ENCODE measurements around the gene EXOC6.

Gene EXOC6

GRCh38 chr10:92826504-92826903 is 21.8 kb upstream of the EXOC6 start:
- DNase-seq (ENCODE audit: insufficient read length, low spot score) (no peak), FAIRE-seq (peak; percentile 6)
- no peak for TF ChIP-seq POLR2A (IDR thresholded peaks at IDR 0.05; ENCODE audit: low read depth, low read length)

- no peak for DNase-seq (ENCODE audit: insufficient read length, low spot score)
- FAIRE-seq = peak; percentile 6
- TF ChIP-seq POLR2A (IDR thresholded peaks at IDR 0.05; ENCODE audit: low read depth, low read length) = no peak
These were observed 19.1 kb upstream of the EXOC6 start for GRCh38 chr10:92829042-92829785.

GRCh38 chr10:92829786-92830377 is 18.4 kb upstream of the EXOC6 start:
- no peak for TF ChIP-seq POLR2A (IDR thresholded peaks at IDR 0.05; ENCODE audit: low read depth, low read length)
- FAIRE-seq = no peak
- DNase-seq (ENCODE audit: insufficient read length, low spot score) = no peak

- FAIRE-seq = no peak
- no peak for DNase-seq (ENCODE audit: insufficient read length, low spot score)
- TF ChIP-seq POLR2A (IDR thresholded peaks at IDR 0.05; ENCODE audit: low read depth, low read length) = no peak
These were observed 17.6 kb upstream of the EXOC6 start for GRCh38 chr10:92830478-92831389.

- no peak for DNase-seq (ENCODE audit: insufficient read length, low spot score)
- no peak for FAIRE-seq
- TF ChIP-seq POLR2A (IDR thresholded peaks at IDR 0.05; ENCODE audit: low read depth, low read length) = no peak
These were observed 16.2 kb upstream of the EXOC6 start for GRCh38 chr10:92832121-92832520.

DNA sequence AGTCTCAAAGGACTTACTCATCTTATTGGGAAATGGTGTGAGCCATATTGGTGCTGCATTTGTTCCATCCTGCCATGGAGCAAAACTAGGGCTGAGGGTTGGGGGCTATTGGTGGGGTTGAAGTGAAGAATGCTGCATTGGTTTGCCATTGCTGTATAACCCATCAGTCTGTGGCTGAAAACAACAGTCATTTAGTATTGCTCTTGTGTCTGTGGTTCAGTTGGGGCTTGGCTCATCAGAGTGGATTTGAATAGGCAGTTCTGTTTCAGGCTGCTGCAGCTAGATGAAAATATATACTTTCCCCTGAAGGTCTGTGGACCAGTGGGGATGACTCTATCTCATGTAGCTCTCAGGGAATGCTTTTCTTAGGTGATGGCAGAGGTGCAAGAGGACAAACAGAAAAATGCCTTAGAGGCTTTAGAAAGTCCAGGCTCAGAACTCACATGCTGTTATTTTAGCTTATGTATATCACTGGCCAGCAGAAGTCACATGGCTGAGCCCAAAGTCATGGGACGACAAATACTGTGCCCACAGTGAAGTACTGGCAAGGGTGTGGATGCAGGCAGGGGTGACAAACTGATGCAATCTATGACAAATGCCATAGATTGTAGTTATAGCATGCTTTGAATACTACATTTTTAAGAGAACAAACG is 15.2 kb upstream of the EXOC6 start:
- TF ChIP-seq POLR2A (IDR thresholded peaks at IDR 0.05; ENCODE audit: low read depth, low read length) = no peak
- DNase-seq (ENCODE audit: insufficient read length, low spot score) = no peak
- no peak for FAIRE-seq

GRCh38 chr10:92834331-92834730 is 14.0 kb upstream of the EXOC6 start:
- no peak for FAIRE-seq
- no peak for DNase-seq (ENCODE audit: insufficient read length, low spot score)
- TF ChIP-seq POLR2A (IDR thresholded peaks at IDR 0.05; ENCODE audit: low read depth, low read length) = no peak

DNA sequence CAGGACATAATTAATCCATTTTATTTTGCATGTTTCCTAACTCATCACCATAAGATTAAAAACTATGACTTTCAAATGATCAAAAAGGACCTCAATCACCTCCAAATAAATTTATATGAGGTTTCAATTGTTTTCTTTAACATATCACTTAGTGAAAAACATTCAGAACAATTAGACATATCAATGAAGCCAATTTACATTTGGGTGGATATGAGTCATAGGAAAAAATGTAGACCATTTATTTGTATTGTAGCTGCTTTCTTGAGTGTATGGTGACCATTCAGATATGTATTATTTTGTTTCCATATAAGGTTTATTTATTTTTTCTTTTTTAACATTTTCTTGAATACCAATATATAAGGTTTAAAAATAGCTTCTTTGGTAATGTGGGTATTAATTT is 13.3 kb upstream of the EXOC6 start:
- FAIRE-seq (no peak), DNase-seq (ENCODE audit: insufficient read length, low spot score) (no peak)
- no peak for TF ChIP-seq POLR2A (IDR thresholded peaks at IDR 0.05; ENCODE audit: low read depth, low read length)

DNA sequence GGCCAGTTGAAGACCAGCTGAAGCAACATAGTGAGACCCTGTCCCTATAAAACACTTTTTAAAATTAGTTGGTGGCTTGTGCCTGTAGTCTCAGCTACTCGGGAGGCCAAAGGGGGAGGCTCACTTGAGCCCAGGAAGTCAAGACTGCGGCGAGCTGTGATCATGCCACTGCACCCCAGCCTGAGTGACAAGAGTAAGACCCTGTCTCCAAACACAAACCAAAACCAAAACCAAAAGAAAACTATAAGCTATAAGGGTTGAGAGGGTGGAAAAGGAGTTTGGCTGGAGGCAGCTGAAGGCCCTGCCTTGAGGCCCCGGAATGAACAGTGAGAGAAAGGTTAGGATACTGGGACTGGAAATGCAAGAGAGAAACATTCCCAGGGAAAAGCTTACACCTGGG is 10.9 kb upstream of the EXOC6 start:
- FAIRE-seq = no peak
- no peak for DNase-seq (ENCODE audit: insufficient read length, low spot score)
- no peak for TF ChIP-seq POLR2A (IDR thresholded peaks at IDR 0.05; ENCODE audit: low read depth, low read length)

- DNase-seq (ENCODE audit: insufficient read length, low spot score) = no peak
- TF ChIP-seq POLR2A (IDR thresholded peaks at IDR 0.05; ENCODE audit: low read depth, low read length) = no peak
- no peak for FAIRE-seq
These were observed 8.9 kb upstream of the EXOC6 start for GRCh38 chr10:92839191-92840085.

GRCh38 chr10:92844746-92845145 is 3.6 kb upstream of the EXOC6 start:
- DNase-seq (ENCODE audit: insufficient read length, low spot score) (no peak), FAIRE-seq (no peak)
- no peak for TF ChIP-seq POLR2A (IDR thresholded peaks at IDR 0.05; ENCODE audit: low read depth, low read length)

DNA sequence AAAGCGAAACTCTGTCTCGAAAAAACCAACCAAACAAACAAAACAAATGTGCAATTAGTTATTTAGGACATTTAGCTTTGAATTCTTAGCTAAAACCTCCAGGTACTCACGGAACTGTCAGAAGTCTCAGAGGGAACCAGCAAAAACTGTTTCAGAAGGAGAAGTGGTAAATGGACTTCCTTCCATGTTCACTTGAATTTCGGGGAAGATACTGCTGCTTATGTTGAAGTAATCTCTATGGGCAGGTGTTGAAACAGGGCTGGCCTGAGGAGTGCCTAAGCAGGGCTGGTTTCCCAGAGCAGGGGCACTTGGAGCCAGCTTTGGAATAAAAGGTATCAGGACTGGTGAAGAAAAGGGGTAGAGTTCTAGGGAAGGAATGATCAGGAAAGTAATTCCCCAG is 2.4 kb upstream of the EXOC6 start:
- TF ChIP-seq POLR2A (IDR thresholded peaks at IDR 0.05; ENCODE audit: low read depth, low read length) = no peak
- DNase-seq (ENCODE audit: insufficient read length, low spot score) = no peak
- FAIRE-seq = no peak

- DNase-seq (ENCODE audit: insufficient read length, low spot score) (no peak), FAIRE-seq (no peak)
- TF ChIP-seq POLR2A (IDR thresholded peaks at IDR 0.05; ENCODE audit: low read depth, low read length) = no peak
These were observed 2.0 kb upstream of the EXOC6 start for GRCh38 chr10:92846344-92846743.

Measured in H54 (cell line).